ENCODE data around the gene XYLT2.

Gene XYLT2

GRCh38 chr17:50361561-50362480 lies 15.9 kb downstream of the XYLT2 start:
- Histone ChIP-seq H3K9me3 (ENCODE audit: insufficient read depth, low read length, severe bottlenecking) (no peaks in the 10 kb centered on the region), H3K36me3 (ENCODE audit: insufficient read depth, low read length) (peaks cover 63% of the 10 kb centered on the region), H3K9ac (ENCODE audit: low read depth, low read length) (no peak overlapping the region), H2AFZ (ENCODE audit: low read depth, low read length) (no peak overlapping the region), H3K27ac (ENCODE audit: low read length) (peak overlapping the region; percentile 12; the same call in 1 of the 2 replicates), H3K4me3 (ENCODE audit: low read depth in 1 of 2, low read length in 2 of 2) (no peak overlapping the region), H3K4me2 (ENCODE audit: insufficient read depth, low read length) (no peak overlapping the region), H3K79me2 (ENCODE audit: insufficient read depth, low read length) (no peaks in the 10 kb centered on the region), H4K20me1 (ENCODE audit: insufficient read depth, low read length) (peaks cover 33% of the 10 kb centered on the region), H3K4me1 (ENCODE audit: insufficient read depth, low read length) (no peaks in the 10 kb centered on the region), H3K27me3 (ENCODE audit: insufficient read depth, low read length, poor library complexity) (no peaks in the 10 kb centered on the region)
- TF ChIP-seq CTCF (IDR thresholded peaks at IDR 0.05; ENCODE audit: borderline replicate concordance, extremely low read depth, low read length, poor library complexity, severe bottlenecking) (peak; percentile 95), EZH2 (IDR thresholded peaks at IDR 0.05; ENCODE audit: borderline replicate concordance, low read depth, low read length, severe bottlenecking) (no peak)
- DNase-seq (peak; percentile 69), ATAC-seq (ENCODE audit: insufficient read depth, low read depth) (peak; percentile 84)

GRCh38 chr17:50362661-50363060 lies 16.7 kb downstream of the XYLT2 start:
- TF ChIP-seq EZH2 (IDR thresholded peaks at IDR 0.05; ENCODE audit: borderline replicate concordance, low read depth, low read length, severe bottlenecking) = no peak
- TF ChIP-seq CTCF (IDR thresholded peaks at IDR 0.05; ENCODE audit: borderline replicate concordance, extremely low read depth, low read length, poor library complexity, severe bottlenecking) = no peak
- Histone ChIP-seq H3K4me1 (ENCODE audit: insufficient read depth, low read length) (no peaks in the 10 kb centered on the region), H3K4me3 (ENCODE audit: low read depth in 1 of 2, low read length in 2 of 2) (no peak overlapping the region), H3K9ac (ENCODE audit: low read depth, low read length) (no peak overlapping the region), H3K36me3 (ENCODE audit: insufficient read depth, low read length) (peaks cover 65% of the 10 kb centered on the region), H3K79me2 (ENCODE audit: insufficient read depth, low read length) (no peaks in the 10 kb centered on the region), H3K27me3 (ENCODE audit: insufficient read depth, low read length, poor library complexity) (no peaks in the 10 kb centered on the region), H3K27ac (ENCODE audit: low read length) (peak overlapping the region; percentile 12; the same call in 1 of the 2 replicates), H4K20me1 (ENCODE audit: insufficient read depth, low read length) (peaks cover 31% of the 10 kb centered on the region), H3K4me2 (ENCODE audit: insufficient read depth, low read length) (no peak overlapping the region), H3K9me3 (ENCODE audit: insufficient read depth, low read length, severe bottlenecking) (no peaks in the 10 kb centered on the region), H2AFZ (ENCODE audit: low read depth, low read length) (no peak overlapping the region)
- no peak for ATAC-seq (ENCODE audit: insufficient read depth, low read depth)
- no peak for DNase-seq

GRCh38 chr17:50363217-50364060 lies 17.5 kb downstream of the XYLT2 start:
- no peak overlapping the region for H2AFZ ChIP-seq (ENCODE audit: low read depth, low read length)
- H4K20me1 ChIP-seq (ENCODE audit: insufficient read depth, low read length) = peaks cover 36% of the 10 kb centered on the region
- H3K4me3 ChIP-seq (ENCODE audit: low read depth in 1 of 2, low read length in 2 of 2) = no peak overlapping the region
- H3K9ac ChIP-seq (ENCODE audit: low read depth, low read length) = no peak overlapping the region
- no peak for TF ChIP-seq CTCF (IDR thresholded peaks at IDR 0.05; ENCODE audit: borderline replicate concordance, extremely low read depth, low read length, poor library complexity, severe bottlenecking)
- TF ChIP-seq EZH2 (IDR thresholded peaks at IDR 0.05; ENCODE audit: borderline replicate concordance, low read depth, low read length, severe bottlenecking) = no peak
- DNase-seq (no peak), ATAC-seq (ENCODE audit: insufficient read depth, low read depth) (no peak)
- no peaks in the 10 kb centered on the region for H3K79me2 ChIP-seq (ENCODE audit: insufficient read depth, low read length)
- no peaks in the 10 kb centered on the region for H3K4me1 ChIP-seq (ENCODE audit: insufficient read depth, low read length)
- H3K9me3 ChIP-seq (ENCODE audit: insufficient read depth, low read length, severe bottlenecking) = no peaks in the 10 kb centered on the region
- no peak overlapping the region for H3K27ac ChIP-seq (ENCODE audit: low read length)
- no peaks in the 10 kb centered on the region for H3K27me3 ChIP-seq (ENCODE audit: insufficient read depth, low read length, poor library complexity)
- H3K4me2 ChIP-seq (ENCODE audit: insufficient read depth, low read length) = no peak overlapping the region
- H3K36me3 ChIP-seq (ENCODE audit: insufficient read depth, low read length) = peaks cover 65% of the 10 kb centered on the region

All from DND-41 (cell line).